HepG2 (cell line): ENCODE results near the gene NLGN2. TPM values are rescaled to one million over a fixed set of nuclear protein-coding genes. Genes with fewer than 3 reads are reported as not detected.

ENCODE experiments used
- ATAC-seq: fragments of 200-7000 bp; cut with Tn5 transposase; 3 replicates; pipeline ENCODE4 v1.9.1; 2020; ENCODE audit warnings: mild to moderate bottlenecking, moderate library complexity
- BruUV-seq: library from RNA; stranded (reverse); fragments of 400-500 nt; replicated peaks from 2 replicates; lab custom pipeline; 2021; lab: Mats Ljungman, UMichigan
- CTCF ChIA-PET: fragments of 300-600 bp; formaldehyde crosslinking; extraction: SDS; loops from one replicate; lab custom pipeline; 2021; ENCODE audit warnings: low total read pairs, inconsistent platforms, low intra/inter-chr PET ratio; lab: Yijun Ruan, JAX
- POLR2A ChIA-PET: fragments of 350-600 bp; sonication (Branson Sonifier 250); formaldehyde crosslinking; loops from one replicate; lab custom pipeline; 2020; ENCODE audit warnings: antibody characterized with exemption, inconsistent platforms; lab: Yijun Ruan, JAX
- DNase-seq: peaks from one replicate; pipeline ENCODE4 v3.0.0-alpha.2; 2015; ENCODE audit warnings: low spot score
- FAIRE-seq: peaks from 3 replicates; lab custom pipeline; 2011; peaks lifted over from hg19 to GRCh38; lab: Jason Lieb, UNC
- H2AFZ ChIP-seq: one replicate; pipeline ENCODE4 v1.6.1; 2011; ENCODE audit warnings: low read length, inconsistent platforms
- H3K27ac ChIP-seq: fragments of 300-600 bp; 3 replicates; pipeline ENCODE4 v1.8.0; 2011; ENCODE audit warnings: mixed run types, mild to moderate bottlenecking, mixed read lengths, low read length, inconsistent platforms; ENCODE audit not compliant: insufficient read depth; ENCODE audit errors: extremely low read length
- H3K27me3 ChIP-seq, 2 experiments: fragments of 200-600 bp in 1 of 2; 2 replicates in 1 of 2; 3 replicates in 1 of 2; pipeline versions ENCODE4 v1.6.0 to v1.8.0; 2011; ENCODE audit warnings: low read length in 2 of 2, mild to moderate bottlenecking in 2 of 2, moderate library complexity in 2 of 2, inconsistent platforms in 1 of 2; ENCODE audit not compliant: insufficient read depth in 2 of 2, control insufficient read depth in 1 of 2
- H3K36me3 ChIP-seq, 2 experiments: fragments of 200-600 bp in 1 of 2; replicated peaks in 1 of 2; 2 replicates in 1 of 2; 3 replicates in 1 of 2; pipeline versions ENCODE4 v1.5.1 to v1.8.0; 2011; ENCODE audit warnings: low read length in 2 of 2, inconsistent platforms in 1 of 2; ENCODE audit not compliant: insufficient read depth in 2 of 2, control insufficient read depth in 1 of 2
- H3K4me1 ChIP-seq: 2 replicates; pipeline ENCODE4 v1.5.1; 2012; ENCODE audit warnings: low read length, inconsistent platforms; ENCODE audit not compliant: insufficient read depth
- H3K4me2 ChIP-seq: 2 replicates; pipeline ENCODE4 v1.6.0; 2011; ENCODE audit warnings: low read depth, low read length, inconsistent platforms
- H3K4me3 ChIP-seq, 3 experiments: fragments of 200-600 bp in 1 of 3; sonication (generic), shearing (Covaris generic) in 1 of 3; replicated peaks in 1 of 3; 2 replicates each; pipeline ENCODE4 v1.5.1; 2011 to 2016; ENCODE audit warnings: low read length in 3 of 3, inconsistent platforms in 2 of 3, low read depth in 2 of 3, mild to moderate bottlenecking in 2 of 3, control low read depth in 1 of 3, mixed read lengths in 1 of 3; ENCODE audit not compliant: insufficient read depth in 1 of 3
- H3K79me2 ChIP-seq: one replicate; pipeline ENCODE4 v1.6.1; 2011; ENCODE audit warnings: low read length, inconsistent platforms; ENCODE audit not compliant: insufficient read depth
- H3K9ac ChIP-seq: 2 replicates; pipeline ENCODE4 v1.6.0; 2011; ENCODE audit warnings: mild to moderate bottlenecking, low read depth, low read length, inconsistent platforms; ENCODE audit not compliant: insufficient read depth
- H3K9me3 ChIP-seq: 2 replicates; pipeline ENCODE4 v1.5.1; 2012; ENCODE audit warnings: mild to moderate bottlenecking, low read length
- H4K20me1 ChIP-seq: 2 replicates; pipeline ENCODE4 v1.6.0; 2011; ENCODE audit warnings: inconsistent platforms, mild to moderate bottlenecking, low read length, moderate library complexity; ENCODE audit not compliant: insufficient read depth
- PAF1 ChIP-seq: IDR thresholded peaks from 2 replicates; pipeline ENCODE4 v1.6.1; 2016; ENCODE audit warnings: missing genetic modification reagents, missing compliant biosample characterization
- POLR2A ChIP-seq, 2 experiments: IDR thresholded peaks; 2 replicates each; pipeline ENCODE4 v1.6.1; 2011; ENCODE audit warnings: low read depth in 2 of 2, low read length in 2 of 2, mild to moderate bottlenecking in 1 of 2, moderate library complexity in 1 of 2; ENCODE audit not compliant: insufficient read depth in 1 of 2
- POLR2G ChIP-seq: fragments of 200-400 bp; formaldehyde crosslinking; IDR thresholded peaks from 2 replicates; pipeline ENCODE4 v1.6.1; 2018; ENCODE audit warnings: mild to moderate bottlenecking, low read depth, low read length, moderate library complexity
- WGBS: methylation state at CpG from one replicate; pipeline ENCODE4 v1.1.6; 2017; ENCODE audit warnings: low lambda C conversion rate; 5-methylcytosine and 5-hydroxymethylcytosine counted together
- in situ Hi-C: cut with HindIII; loops from 2 replicates; pipeline ENCODE4 v1.10.0; 2017; ENCODE audit warnings: low pct_unique_long_range_greater_than_20kb; ENCODE audit not compliant: extremely low pct_ligation_motif_present
- intact Hi-C: fragments of 100-400 bp; cut with micrococcal nuclease; formaldehyde crosslinking; loops from one replicate; pipeline ENCODE4 v1.10.0; 2022; ENCODE audit not compliant: unreplicated experiment
- polyA plus RNA-seq, 8 experiments: library from polyadenylated mRNA; depleted of rRNA in 3 of 8; stranded (reverse) in 7 of 8; unstranded in 1 of 8; fragments of >200 nt; fragmentation: Illumina TruSeq in 4 of 8; extraction: Trizol in 4 of 8; gene quantifications; 2 replicates each; pipeline versions ENCODE4 v1.2.1 to v1.2.3, GENCODE V29; 2011 to 2016; ENCODE audit warnings: low read depth in 4 of 8, missing spikeins in 1 of 8, mixed read lengths in 1 of 8; ENCODE audit not compliant: insufficient read depth in 1 of 8
- total RNA-seq, 5 experiments: library from RNA; depleted of rRNA; stranded (reverse); fragments of >200 nt; fragmentation: Illumina TruSeq; extraction: Trizol; gene quantifications; 2 replicates each; pipeline ENCODE4 v1.2.3, GENCODE V29; 2016; ENCODE audit warnings: low read depth in 1 of 5
- TF ChIP-seq, protein P1 (sequence below): sonication (generic); formaldehyde crosslinking; IDR thresholded peaks from 2 replicates; pipeline ENCODE4 v1.4.0; 2020; ENCODE audit warnings: low read depth, missing genetic modification reagents
- TF ChIP-seq, protein P2 (sequence below): sonication (generic); formaldehyde crosslinking; IDR thresholded peaks from 2 replicates; pipeline ENCODE4 v1.8.1; 2023; ENCODE audit warnings: mild to moderate bottlenecking, missing genetic modification reagents, borderline replicate concordance

The NLGN2 gene
- total and polyA plus RNA-seq, 2 of the 13 experiments (the other 11 are each of a cell fraction or from before 2014, with no cell fraction given), result 1.9 to 11.0 TPM

DNA sequence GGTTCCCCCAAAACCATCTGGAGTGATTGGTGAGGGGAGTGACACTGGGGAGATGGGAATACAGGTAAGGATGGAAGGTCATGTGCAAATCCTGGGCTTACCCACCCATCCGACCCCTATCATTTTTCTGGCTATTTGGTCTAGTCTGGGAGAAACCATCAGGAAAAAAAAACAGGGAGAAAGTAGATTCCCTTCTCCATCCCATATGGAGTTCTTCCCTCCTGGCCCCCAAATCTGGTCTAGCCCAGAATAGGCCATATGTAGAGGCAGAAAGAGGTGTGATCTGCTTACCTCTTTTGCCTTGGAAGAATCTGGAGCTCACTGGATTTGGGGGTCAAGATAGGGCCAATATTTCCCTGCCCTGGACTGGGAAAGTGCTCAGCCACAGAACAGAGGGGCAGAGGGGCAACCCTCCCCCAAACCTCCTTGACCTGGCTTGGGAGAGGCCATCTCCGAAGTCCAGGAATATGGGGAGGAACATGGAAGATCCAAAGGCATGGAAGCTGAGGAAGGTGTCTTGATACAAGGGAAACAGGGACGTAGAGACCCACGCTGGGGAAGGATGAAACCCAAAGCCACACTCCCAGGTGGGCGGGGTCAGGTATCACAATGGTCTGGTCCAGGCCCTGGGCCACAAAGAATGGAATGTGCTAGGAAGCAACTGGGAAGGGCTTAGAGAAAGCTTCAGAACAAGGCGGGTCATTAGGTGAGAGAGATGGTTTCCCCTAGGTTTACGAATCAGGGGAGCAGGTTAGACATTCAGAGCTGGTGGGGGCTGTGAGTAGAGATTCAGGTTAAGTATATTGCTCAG lies 53.4 kb downstream of the NLGN2 start:
- FAIRE-seq (no peak), ATAC-seq (no peak), DNase-seq (no peak)
- no TSS peak for BruUV-seq
- H3K9ac ChIP-seq, result no peak overlapping the region
- H3K79me2 ChIP-seq, result no peaks in the 10 kb centered on the region
- H3K4me2 ChIP-seq, result no peak overlapping the region
- H3K27ac ChIP-seq, result no peak overlapping the region
- H3K27me3 ChIP-seq, result no peaks in the 10 kb centered on the region
- H4K20me1 ChIP-seq, result no peaks in the 10 kb centered on the region; the same call in 1 of the 2 replicates
- H3K9me3 ChIP-seq, result no peaks in the 10 kb centered on the region
- POLR2A ChIA-PET, result no interaction called here
- WGBS, result 97% methylated on average over 7 of the region's 7 CpGs
- CTCF ChIA-PET, result no interaction called here
- TF ChIP-seq, protein P1, sequence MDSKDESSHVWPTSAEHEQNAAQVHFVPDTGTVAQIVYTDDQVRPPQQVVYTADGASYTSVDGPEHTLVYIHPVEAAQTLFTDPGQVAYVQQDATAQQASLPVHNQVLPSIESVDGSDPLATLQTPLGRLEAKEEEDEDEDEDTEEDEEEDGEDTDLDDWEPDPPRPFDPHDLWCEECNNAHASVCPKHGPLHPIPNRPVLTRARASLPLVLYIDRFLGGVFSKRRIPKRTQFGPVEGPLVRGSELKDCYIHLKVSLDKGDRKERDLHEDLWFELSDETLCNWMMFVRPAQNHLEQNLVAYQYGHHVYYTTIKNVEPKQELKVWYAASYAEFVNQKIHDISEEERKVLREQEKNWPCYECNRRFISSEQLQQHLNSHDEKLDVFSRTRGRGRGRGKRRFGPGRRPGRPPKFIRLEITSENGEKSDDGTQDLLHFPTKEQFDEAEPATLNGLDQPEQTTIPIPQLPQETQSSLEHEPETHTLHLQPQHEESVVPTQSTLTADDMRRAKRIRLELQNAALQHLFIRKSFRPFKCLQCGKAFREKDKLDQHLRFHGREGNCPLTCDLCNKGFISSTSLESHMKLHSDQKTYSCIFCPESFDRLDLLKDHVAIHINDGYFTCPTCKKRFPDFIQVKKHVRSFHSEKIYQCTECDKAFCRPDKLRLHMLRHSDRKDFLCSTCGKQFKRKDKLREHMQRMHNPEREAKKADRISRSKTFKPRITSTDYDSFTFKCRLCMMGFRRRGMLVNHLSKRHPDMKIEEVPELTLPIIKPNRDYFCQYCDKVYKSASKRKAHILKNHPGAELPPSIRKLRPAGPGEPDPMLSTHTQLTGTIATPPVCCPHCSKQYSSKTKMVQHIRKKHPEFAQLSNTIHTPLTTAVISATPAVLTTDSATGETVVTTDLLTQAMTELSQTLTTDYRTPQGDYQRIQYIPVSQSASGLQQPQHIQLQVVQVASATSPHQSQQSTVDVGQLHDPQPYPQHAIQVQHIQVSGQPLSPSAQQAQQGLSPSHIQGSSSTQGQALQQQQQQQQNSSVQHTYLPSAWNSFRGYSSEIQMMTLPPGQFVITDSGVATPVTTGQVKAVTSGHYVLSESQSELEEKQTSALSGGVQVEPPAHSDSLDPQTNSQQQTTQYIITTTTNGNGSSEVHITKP, result 0 out of 2 replicates have a peak, but pooled peaks have one; percentile 30
- TF ChIP-seq, protein P2, sequence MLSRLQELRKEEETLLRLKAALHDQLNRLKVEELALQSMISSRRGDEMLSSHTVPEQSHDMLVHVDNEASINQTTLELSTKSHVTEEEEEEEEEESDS, result no peak
- TF ChIP-seq POLR2A (IDR thresholded peaks at IDR 0.05; ENCODE audit: insufficient read depth in 1 of 2, low read depth in 2 of 2, low read length in 2 of 2) (peak in 1 of 2 experiments; percentile 7; a peak in 1 of 4 replicates), POLR2G (peak; percentile 26; the same call in 1 of the 2 replicates), PAF1 (0 out of 2 replicates have a peak, but pooled peaks have one; percentile 10)
- H2AFZ ChIP-seq, result no peak overlapping the region
- no peaks in the 10 kb centered on the region; a peak in 2 of 5 replicates for H3K36me3 ChIP-seq
- intact Hi-C loops, result no loop called here
- no peaks in the 10 kb centered on the region for H3K4me1 ChIP-seq
- in situ Hi-C loops, result no loop called here
- H3K4me3 ChIP-seq, result no peak overlapping the region
